GM18520 (cell line): Measurements from ENCODE around the gene THAP8.

Experiments
- ATAC-seq: cut with Tn5 transposase; IDR thresholded peaks from one replicate; pipeline ENCODE4 v1.9.1; 2021; ENCODE audit not compliant: unreplicated experiment

The THAP8 gene

DNA sequence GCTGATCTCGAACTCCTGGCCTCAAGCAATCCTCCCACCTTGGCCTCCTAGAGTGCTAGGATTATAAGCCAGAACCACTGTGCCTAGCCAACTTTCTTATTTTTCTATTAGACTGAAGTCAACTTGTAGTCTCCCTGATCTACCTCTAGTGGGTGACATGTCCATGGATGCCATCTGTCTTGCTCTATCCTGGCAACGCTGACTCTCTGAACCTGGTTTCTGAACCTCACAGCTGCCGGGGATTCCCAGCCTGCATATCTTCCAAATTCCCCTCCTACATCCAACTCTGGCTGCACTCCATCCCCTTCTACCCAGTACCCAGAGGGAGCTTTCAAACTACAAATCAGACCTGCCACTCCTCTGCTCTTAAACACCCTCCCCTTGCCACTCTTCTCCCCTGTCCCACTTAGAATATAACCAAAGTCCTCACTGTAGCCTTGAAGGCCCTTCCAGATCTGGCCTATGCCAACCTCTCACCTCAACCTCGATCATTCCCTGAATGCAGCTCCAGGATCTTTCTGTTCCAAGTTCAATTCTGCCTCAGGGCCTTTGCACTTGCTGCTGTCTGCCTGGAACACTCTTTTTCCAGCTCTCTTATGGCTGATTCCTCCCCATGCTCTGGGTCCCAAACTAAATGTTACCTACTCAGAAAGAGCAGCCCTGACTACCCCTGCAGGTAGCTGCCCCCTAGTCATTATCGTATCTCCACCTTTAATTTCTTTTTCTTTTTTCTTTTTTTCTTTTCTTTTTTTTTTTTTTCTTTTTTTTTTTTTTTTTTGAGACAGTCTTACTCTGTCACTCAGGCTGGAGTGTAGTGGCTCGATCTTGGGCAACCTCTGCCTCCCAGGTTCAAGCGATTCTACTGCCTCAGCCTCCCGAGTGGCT, 23.6 kb downstream of the THAP8 start:
- ATAC-seq: no peak

DNA sequence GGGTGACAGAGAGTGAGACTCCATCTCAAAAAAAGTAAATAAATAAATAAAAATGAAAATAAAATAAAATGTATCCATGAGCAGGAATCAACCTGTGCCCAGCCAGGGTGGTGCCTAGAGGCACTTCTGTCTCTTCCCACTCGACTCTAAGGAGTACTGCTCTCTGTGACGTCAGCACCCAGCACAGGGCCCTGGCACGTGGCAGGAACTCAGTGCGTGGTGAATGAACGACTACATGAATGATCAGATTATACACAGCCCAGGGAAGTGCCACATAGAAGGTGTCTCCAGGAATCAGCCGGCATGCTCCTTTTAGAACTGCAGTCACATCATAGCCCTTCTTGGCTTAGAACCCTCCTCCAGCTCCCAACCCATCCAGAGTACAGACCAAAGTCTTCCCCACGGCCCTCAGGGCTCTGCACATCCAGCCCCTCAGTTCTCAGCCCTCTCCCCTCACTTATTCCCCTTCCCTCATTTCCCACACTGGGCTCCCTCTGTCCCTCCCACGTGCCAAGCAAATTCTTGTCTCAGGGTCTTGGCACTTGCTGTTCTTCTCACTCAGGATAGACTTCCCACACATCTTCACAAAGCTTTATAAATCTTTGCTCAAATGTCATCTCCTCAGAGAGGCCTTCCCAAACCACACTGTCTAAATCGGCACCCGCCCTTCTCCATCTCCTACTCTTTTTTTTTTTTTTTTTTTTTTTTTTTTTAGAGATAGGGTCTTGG, 25.6 kb downstream of the THAP8 start:
- no peak for ATAC-seq

DNA sequence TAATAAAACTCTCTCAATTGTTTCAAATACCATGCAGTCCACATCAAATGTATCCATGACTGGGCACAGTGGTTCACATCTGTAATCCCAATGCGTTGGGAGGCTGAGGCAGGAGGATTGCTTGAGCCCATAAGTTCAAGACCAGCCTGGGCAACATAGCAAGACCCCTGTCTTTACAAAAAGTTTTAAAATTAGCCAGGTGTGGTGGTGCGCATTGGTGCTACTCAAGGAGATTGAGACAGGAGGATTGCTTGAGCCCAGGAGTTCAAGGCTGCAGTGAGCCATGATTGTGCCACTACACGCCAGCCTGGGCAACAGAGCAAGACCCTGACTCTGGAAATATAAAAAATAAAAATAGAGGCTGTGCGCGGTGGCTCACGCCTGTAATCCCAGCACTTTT, 26.4 kb downstream of the THAP8 start:
- no peak for ATAC-seq

DNA sequence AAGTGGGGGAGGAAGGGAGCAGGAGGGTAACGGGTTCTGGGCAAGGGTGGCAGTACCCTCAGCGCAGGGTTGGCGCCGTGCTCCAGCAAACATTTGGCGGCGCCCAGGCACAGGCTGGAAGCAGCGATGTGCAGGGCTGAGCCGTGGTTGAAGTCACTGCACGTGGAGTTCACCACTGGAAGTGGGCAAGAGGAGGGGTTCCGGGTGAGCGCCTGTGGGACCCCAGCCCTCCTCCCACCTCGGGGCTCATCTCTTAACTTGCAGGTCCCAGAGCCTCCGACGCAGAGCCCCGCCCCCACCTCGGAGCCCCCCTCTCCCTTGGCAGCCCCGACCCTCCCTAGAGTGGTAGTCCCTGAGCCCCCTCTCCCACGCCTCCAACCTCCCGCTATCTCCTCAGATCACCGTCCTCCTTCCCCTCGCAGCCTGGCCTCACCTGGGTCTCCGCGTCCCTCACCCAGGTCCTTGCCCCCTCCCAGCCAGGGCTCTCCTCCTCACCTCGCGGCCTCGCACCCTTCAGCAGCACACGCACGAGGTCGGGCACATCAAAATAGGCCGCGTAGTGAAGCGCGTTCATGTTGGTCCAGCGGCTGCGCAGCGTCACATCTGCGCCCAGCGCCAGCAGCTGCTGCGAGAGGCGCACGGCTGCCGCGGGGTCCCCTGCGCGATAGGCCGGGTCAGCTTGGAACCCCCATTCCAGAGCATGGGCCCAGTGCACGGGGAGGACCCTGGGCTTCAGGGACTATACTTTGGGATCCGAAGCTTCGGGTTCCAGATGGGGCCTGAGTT, 27.8 kb downstream of the THAP8 start:
- ATAC-seq: no peak

DNA sequence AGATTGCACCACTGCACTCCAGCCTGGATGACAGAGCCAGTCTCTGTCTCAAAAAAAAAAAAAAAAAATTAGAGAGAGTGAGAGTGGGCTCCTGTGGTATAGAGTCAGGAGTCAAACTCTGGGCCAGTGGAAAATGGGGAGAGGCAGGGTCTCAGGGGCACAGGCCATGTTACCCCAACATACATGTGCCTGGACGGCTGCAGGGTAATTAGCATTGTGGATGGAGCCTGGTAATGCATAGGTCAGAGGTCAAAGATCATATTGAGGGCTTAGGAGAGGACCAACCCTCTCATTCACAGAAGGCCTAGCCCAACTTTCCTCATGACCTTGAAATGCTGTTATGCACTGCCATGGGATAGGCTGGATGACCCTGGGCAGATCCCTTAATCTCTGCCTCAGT, 28.5 kb downstream of the THAP8 start:
- no peak for ATAC-seq

DNA sequence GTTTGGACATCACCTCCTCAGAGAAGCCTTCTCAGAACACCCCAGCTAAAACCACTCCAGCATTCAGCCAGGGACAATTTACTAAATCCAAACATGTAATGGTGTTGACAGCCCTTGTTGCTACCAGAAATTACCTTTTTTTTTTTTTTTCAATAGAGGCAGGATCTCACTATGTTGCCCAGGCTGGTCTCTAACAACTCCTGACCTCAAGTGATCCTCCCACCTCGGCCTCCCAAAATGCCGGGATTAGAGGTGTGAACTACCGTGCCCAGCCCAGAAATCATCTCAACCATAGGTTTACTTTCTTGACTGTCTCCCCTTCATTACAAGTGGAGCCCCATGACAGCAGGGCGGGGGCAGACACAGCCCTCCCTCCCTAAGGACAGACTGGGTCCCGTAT, 30.7 kb downstream of the THAP8 start:
- no peak for ATAC-seq

DNA sequence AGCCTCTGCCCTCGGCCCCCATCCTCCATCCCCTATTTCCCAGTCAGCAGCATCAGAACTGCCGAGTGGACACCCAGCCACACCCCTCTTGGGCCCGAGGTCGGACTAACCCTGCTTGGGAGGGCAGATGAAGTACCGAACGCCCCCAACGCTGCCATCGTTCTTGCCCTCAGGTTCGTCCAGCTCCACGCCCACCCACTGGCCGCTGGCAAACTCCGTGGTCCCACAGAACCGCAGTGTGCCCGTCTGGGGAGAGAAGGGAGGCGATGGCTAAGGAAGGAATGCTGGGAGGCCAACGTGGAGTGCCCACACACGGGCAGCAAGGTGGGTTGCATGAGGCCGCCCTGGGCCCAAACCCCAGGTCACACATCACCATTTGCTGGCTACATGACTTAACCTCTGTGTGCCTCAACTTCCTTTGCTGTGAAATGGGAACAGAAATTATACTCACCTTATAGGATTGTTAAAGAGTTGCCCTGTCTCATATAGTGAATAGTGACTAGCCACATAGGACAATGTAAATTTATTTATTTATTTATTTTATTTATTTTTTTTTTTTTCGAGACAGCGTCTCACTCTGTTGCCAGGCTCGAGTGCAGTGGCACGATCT, 34.9 kb downstream of the THAP8 start:
- no peak for ATAC-seq

DNA sequence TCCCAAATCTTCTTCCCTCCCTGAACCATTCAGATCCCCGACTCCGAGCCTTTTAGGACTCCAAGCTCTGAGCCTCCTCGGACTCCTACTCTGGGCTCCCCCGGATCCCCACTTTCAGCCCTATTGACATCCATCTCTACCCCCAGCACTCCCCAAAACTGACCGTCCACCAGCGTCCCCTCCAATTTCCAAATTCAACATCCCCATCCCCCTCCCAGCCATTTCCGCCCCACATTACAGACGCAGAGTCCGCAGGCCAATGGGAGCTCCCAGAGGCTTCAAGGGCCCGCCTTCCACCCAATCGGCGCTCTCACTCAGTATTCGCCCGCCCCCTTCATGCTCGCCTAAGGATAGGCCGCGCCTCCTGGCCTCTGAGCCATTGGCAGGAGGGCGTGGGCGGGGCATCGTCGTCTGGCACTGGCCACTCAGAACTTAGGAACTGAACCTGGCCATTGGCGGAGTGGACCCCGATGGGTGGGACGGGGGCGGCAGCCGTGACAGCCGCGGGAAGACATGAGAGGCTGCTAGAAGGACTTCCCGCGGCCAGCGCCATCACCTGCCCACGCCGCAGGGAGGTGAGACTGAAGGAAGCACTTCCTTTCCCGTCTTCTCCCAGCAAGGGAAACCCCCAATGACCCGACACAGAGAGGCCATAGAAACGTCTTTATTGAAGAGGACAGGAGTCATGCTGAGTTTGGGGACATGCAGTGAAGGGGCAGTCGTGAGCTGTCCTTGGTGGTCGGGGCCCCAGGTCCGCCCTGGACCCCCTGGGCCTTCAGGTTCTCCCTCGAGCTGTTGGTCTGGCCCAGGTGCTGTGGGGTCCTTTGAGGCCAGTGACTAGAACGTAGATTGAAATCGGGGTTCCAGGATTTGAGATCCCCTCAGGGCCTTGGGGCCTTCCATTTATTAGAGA, 39.8 kb downstream of the THAP8 start, which contains the start of gene ALKBH6:
ALKBH6 (minus strand) TSS at position 202 of the 913 bp plus-strand sequence. CDS start 816 bp downstream, outside the sequence.
- peak; percentile 94 for ATAC-seq

DNA sequence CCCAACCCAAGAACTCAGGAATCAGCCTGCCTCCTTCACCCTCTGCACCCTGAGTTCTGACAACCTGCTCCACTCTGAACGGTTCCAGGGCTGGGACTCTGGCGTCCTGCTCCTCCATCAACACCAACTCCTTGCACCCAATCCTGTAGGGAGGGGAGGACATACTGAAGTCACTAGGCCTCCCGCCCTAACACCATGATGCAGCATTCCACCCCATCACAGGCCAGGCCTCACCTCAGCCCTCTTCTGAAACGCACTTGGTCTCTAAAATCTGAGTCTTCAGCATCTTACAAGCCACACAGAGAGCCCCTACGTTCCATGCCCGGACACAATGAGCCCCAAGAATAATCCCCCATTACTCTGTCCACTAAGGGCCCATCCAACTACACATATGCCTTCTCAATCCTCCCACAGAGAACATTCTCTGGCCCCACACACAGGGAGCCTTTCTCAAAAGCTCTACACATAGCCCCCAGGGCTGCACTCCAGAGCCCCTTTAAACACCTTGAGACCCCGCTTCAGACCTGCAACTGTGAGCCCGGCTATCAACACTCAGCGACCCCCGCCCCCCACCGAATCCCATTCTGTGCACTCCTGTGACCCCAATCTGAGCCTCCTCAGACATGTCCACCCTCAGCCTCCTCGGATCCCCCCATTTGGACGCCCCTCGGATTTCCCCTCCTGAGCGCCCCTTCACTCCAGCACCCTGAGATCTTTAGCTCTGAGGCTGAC, 40.6 kb downstream of the THAP8 start:
- no peak for ATAC-seq

DNA sequence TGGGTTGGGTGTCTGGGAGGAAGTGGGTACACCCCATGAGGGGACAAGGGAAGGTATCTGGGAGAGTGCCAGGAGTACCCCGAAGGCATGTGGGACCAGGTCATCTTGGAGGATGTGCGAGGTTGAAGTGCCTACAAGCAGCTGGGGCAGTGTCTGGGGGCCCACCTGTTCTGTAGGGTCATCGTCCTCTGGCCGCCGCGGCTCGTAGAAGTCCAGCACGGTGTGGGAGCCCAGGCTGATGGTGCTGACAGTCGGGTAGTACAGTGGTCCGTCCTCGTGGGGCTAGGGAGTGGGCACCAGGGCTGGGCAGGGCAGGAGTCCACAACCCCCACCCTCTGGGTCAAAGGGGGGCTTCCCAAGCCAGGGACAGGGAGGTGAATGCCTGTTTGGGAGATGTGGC, 43.7 kb downstream of the THAP8 start:
- ATAC-seq: no peak

DNA sequence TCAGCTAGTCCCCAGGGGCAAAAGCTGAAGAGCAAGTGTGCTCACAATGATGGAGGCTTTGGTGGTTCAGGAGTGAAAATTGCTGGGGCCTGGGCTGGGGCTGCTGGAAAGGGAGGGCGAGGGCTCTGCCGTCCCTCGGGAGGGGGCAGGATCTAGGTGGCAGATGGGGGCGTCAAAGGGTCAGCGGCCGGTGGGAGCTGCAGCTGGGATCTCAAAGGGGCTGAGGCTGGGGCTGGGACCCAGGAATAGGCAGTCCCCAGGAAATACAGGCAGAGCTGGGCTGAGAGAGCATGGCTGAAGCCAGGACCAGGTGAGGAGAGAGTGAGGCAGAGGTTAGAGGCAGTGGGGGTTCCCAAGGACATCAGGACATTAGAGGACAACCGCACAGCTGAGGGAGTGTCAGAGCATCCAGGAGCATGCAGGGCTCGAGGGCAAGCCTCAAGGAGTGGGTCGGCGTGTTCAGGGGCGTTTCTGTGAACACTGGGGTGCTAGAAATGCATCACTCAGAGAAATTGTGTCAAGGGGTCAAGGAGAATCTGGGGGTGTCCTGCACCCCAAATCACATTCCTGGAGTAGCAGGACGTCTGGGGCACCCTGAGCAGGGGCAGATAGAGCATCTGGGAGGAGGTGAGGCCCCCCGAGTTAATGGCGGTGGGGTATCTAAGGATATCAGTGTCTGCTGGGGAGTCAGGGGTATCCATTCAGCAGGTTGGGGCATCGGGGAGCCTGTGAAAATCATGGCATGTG, 44.3 kb downstream of the THAP8 start:
- no peak for ATAC-seq

DNA sequence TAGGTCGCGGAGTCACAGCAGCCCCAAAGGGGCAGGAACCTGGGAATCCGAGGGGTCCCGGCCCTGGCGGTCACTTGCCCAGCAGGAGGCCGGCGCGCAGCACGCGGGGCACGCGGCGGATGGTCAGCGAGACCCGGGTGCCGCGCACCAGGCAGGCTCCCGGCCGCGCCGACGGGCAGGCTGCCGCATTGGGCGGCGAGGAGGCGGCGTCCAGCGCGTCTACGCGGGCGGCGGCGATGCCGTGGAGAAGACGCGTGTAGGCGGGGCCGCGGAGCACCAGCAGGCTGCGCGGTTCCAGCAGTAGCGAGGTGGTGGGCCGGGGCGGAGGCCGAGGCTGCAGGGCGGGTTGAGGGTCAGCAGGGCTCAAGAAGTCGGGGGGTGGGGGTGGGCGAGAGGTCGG, 44.9 kb downstream of the THAP8 start:
- no peak for ATAC-seq

DNA sequence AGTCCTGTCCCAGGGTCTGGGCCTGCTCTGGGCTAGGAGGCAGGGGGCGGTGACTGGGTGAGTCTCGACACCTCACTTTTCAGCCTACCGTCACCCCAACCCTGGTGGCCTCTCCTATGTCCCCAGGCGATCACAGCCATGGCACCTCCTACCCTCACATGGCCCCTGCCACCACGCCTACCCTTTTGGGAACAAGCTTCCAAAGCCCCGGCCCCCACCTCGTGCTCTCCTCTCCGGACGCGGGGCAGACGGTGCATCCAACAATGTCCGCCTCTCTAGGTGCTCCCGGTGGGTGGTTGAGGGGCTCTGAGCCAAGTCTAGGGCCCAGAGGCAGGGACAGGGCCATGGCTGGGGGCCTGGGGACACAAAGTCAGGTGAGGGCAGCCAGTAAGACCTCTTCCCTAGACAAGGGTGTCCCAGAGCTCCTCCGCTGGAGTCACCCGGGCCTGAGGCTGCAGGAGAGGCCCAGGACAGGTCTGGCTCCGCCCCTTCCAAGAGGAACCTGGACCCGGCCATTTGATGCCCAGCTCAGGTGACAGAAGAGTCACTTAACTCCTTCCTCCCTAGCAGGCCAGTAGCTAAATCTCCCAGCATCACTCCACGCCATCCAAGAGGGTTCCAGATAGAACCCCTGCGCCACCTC, 45.6 kb downstream of the THAP8 start, which contains the start of gene SYNE4:
SYNE4 (minus strand) TSS at position 478 of the 643 bp plus-strand sequence; CDS start at position 346, 132 bp downstream.
- ATAC-seq: no peak

DNA sequence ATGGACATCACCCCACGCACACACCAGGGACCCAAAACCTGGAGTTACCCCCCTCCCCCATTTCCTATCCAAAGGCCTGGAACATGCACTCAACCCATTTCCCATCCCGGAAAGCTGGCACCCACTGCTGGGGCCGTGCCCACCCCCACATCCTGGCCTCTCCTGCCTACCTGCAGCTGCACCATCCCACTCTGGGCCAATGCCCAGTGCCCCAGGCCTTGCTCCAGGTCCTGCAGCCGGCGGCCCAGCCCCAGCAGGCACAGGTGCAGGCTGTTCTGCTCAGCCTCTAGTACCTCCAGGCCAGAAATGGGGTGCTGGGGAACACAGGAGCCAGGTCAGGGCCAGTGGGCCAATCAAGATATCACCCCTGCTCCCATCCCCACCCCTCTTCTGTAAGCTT, 47.1 kb downstream of the THAP8 start:
- ATAC-seq: no peak

DNA sequence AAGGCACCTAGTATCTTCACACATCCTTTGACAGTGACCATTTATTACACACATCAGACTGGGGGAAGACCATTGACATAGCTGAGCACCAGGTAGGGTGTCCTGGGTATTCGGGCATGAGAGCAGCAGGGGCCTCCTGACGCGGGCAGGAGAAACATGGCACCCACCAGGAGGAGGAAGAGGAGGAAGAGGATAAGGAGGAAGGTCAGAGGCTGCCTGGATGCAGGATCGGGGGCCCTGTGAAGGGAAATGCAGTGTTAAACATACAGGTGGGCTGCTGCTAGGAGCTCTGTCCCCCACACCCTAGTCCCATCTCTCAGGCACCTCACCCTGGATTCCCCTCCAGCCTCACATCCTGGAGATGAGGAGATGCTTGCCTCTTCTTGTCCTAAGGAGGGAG, 50.8 kb downstream of the THAP8 start:
- no peak for ATAC-seq

DNA sequence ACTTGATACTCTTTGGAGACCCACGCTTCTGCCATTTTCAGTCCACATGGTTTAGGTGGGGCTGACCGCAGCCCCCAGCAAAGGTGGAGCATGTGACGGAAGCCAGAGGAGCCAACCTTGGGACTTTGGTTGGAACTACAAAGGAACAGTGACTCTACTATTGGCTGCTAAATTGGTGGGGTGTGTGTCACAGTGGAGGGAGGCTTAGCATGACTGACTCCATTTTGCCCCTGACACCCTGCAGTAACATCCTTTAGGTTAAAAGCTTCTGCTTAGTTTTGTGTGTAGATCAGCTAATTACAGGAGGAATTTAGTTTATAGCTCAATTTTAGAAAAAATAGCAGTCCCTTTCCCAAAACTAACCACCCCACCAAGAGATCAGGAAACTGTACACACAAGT, 52.5 kb downstream of the THAP8 start:
- ATAC-seq: no peak

DNA sequence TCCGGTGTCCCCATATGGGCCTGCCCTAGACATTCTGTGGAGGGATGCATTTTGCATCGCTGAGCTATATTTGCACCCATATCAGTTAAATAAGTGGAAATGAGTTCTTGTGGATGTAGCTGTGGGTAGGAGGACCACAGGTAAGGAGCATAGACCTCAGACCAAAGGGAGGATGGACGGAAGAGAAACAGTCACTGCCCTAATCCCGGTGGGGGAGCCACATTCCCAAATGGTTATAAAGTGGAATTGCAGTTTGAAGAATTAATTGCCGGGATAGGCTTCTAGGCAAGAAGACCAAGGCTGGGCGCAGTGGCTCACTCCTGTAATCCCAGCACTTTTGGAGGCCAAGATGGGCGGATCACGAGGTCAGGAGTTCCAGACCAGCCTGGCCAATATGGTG, 57.3 kb downstream of the THAP8 start:
- ATAC-seq: no peak
